Effector memory CD4-positive, alpha-beta T cell (primary cell): Measurements from ENCODE around the gene TMC8.

Source experiments
- DNase-seq, 3 donors: peaks; one replicate each; pipeline ENCODE4 v3.0.0-alpha.2; 2020
- H3K27ac ChIP-seq: 2 replicates; pipeline ENCODE4 v1.7.0; 2013; ENCODE audit warnings: mild to moderate bottlenecking, low read length, moderate library complexity; ENCODE audit not compliant: insufficient read depth, poor library complexity, severe bottlenecking
- H3K27me3 ChIP-seq: replicated peaks from 2 replicates; pipeline ENCODE4 v1.7.0; 2013; ENCODE audit warnings: mild to moderate bottlenecking, low read length; ENCODE audit not compliant: insufficient read depth, control insufficient read depth, poor library complexity, severe bottlenecking
- H3K36me3 ChIP-seq: 2 replicates; pipeline ENCODE4 v1.7.0; 2013; ENCODE audit warnings: mild to moderate bottlenecking, low read length, moderate library complexity; ENCODE audit not compliant: control insufficient read depth, insufficient read depth
- H3K4me1 ChIP-seq: 2 replicates; pipeline ENCODE4 v1.7.0; 2013; ENCODE audit warnings: low read length, mild to moderate bottlenecking; ENCODE audit not compliant: control insufficient read depth, insufficient read depth, poor library complexity, severe bottlenecking
- H3K4me3 ChIP-seq: 2 replicates; pipeline ENCODE4 v1.7.0; 2013; ENCODE audit warnings: low read length, low read depth, mild to moderate bottlenecking; ENCODE audit not compliant: insufficient read depth, poor library complexity, severe bottlenecking
- H3K9me3 ChIP-seq: 2 replicates; pipeline ENCODE4 v1.7.0; 2013; ENCODE audit warnings: mild to moderate bottlenecking, low read length, moderate library complexity; ENCODE audit not compliant: control insufficient read depth

TMC8 gene

GRCh38 chr17:78154903-78155811 lies 24.6 kb downstream of the TMC8 start:
- H3K36me3 ChIP-seq = no peaks in the 10 kb centered on the region
- no peaks in the 10 kb centered on the region for H3K4me1 ChIP-seq
- no peaks in the 10 kb centered on the region for H3K9me3 ChIP-seq
- H3K27me3 ChIP-seq = no peaks in the 10 kb centered on the region
- H3K4me3 ChIP-seq = no peak overlapping the region
- H3K27ac ChIP-seq = no peak overlapping the region
- DNase-seq = no peak

GRCh38 chr17:78159575-78160158 lies 29.1 kb downstream of the TMC8 start:
- Histone ChIP-seq H3K9me3 (no peaks in the 10 kb centered on the region), H3K27me3 (no peaks in the 10 kb centered on the region), H3K36me3 (no peaks in the 10 kb centered on the region), H3K4me3 (no peak overlapping the region), H3K27ac (no peak overlapping the region), H3K4me1 (no peaks in the 10 kb centered on the region)
- DNase-seq = no peak

GRCh38 chr17:78163881-78164747 lies 33.5 kb downstream of the TMC8 start:
- no peaks in the 10 kb centered on the region for H3K36me3 ChIP-seq
- no peak overlapping the region for H3K27ac ChIP-seq
- no peak for DNase-seq
- H3K9me3 ChIP-seq = no peaks in the 10 kb centered on the region
- H3K4me1 ChIP-seq = peaks cover under 1% of the 10 kb centered on the region
- no peaks in the 10 kb centered on the region for H3K27me3 ChIP-seq
- H3K4me3 ChIP-seq = no peak overlapping the region

GRCh38 chr17:78164748-78165607 lies 34.4 kb downstream of the TMC8 start:
- Histone ChIP-seq H3K27ac (no peak overlapping the region), H3K27me3 (no peaks in the 10 kb centered on the region), H3K9me3 (no peaks in the 10 kb centered on the region), H3K36me3 (no peaks in the 10 kb centered on the region), H3K4me3 (no peak overlapping the region), H3K4me1 (peaks cover 9% of the 10 kb centered on the region)
- no peak for DNase-seq

GRCh38 chr17:78166416-78166815 lies 35.8 kb downstream of the TMC8 start:
- peaks cover 10% of the 10 kb centered on the region for H3K4me1 ChIP-seq
- no peak overlapping the region for H3K27ac ChIP-seq
- no peak for DNase-seq
- H3K4me3 ChIP-seq = no peak overlapping the region
- H3K27me3 ChIP-seq = no peaks in the 10 kb centered on the region
- H3K9me3 ChIP-seq = no peaks in the 10 kb centered on the region
- H3K36me3 ChIP-seq = peaks cover 5% of the 10 kb centered on the region

DNA sequence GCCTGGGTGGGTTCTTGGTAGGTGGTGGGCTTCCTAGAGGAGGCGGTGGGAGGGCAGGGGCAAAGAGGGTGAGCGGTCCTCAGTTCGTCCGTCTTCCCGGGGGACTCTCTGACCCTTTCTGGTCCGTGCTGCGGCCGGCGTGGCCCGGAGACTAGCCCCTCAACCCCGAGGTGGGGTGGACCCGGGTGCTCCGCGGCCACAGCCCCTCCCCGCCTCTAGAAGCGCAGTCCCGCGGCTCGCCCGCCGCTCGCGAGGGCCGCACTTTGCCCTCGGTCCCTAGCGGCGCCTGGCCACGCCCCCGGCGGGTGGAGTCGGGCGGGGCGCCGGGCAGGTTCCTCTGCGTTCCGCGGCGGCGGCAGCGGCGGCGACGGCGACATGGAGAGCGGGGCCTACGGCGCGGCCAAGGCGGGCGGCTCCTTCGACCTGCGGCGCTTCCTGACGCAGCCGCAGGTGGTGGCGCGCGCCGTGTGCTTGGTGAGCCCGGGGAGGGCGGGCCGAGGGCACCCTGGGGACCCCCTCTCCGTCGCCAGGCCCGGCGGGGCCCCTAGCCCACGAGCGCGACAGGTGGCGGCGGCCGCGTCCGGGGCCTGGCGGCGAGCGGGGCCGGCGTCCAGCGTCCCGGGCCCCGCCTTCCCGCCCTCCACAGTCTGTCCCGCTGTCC lies 37.8 kb downstream of the TMC8 start, which contains the start of gene SYNGR2:
SYNGR2 (plus strand) TSS at position 340 of the 661 bp plus-strand sequence; CDS start at position 376, 36 bp downstream.
- Histone ChIP-seq H3K4me3 (peak within 1 kb of the TSS; percentile 57), H3K27ac (peak within 1 kb of the TSS; percentile 85), H3K4me1 (peaks cover 22% of the 10 kb centered on the region), H3K9me3 (no peaks in the 10 kb centered on the region), H3K36me3 (peaks cover 7% of the 10 kb centered on the region), H3K27me3 (no peaks in the 10 kb centered on the region)
- DNase-seq = peak; percentile 71 to 77 (median 72)

DNA sequence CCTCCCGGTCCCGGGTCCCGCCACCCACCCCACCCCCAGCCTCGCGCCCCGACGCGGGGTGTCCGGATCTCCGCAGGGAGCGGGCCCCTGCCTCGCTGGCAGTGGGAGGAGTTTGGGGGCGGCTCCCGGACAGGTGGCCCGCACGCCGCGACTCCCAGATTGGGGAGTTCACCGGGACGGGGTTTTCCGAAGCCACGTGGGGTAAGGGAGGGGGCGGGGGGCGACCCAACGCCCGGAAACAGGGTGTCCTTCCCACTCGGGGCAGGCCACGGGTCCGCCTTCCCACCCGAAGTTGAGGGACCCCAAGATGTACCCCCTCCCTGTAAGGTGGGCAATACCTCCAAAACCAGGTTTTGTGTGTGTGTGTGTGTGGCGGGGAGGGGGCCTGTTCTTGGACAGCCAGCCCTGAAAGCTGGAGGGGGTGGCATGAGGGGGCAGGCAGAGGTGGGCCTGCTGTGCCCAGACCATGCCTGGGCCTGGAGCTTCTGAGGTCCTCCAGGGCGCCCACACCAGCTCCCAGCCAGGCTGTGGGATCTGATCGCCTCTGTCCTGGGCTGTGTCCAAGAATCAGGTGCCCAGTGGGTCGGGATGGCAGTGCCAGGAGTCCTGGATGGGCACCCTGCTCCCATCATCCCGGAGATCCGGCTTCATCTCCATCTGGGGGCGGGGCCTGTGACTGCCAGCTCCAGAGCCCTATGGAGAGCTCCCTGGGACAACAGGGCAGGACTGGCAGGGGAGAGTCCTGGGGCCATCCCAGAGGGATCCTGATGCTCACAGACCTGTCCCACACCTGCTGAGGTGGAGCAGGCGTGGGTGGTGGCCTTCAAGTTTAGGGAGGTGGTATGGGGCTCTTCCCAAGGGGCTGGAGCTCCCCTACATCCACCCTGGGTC lies 38.6 kb downstream of the TMC8 start:
- DNase-seq = peak; percentile 59 to 65 (median 62)
- peak overlapping the region; percentile 85 for H3K27ac ChIP-seq

DNA sequence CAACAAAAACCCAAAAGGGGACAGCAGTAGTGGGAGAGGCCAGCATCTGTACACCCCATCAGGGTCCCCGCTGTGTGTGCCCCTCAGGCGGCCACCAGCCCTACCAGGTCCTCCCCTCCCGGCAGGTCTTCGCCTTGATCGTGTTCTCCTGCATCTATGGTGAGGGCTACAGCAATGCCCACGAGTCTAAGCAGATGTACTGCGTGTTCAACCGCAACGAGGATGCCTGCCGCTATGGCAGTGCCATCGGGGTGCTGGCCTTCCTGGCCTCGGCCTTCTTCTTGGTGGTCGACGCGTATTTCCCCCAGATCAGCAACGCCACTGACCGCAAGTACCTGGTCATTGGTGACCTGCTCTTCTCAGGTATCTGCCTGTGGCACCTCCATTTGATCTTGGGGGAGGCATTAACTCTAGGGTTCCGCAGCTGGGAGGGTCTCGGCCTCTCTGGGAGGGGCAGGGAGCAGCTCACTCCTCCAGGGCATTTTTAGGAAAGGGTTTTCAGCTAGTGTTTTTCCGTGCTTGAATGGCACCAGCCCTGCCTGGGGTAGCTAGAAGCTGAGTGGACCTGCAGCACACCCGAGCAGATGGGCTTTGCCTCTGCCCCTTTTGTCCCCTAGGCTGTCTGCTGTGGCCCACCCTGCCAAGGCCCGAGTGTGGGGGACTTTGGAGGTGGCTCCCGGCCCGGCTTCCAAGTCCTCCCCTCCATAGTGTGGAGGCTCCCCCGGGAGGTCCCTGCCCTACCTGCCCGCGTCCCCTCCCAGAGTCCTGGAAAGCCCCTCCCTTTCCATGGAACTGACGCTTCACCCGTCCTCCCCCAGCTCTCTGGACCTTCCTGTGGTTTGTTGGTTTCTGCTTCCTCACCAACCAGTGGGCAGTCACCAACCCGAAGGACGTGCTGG lies 40.4 kb downstream of the TMC8 start:
- peaks cover 35% of the 10 kb centered on the region for H3K4me1 ChIP-seq

More for the DNA sequence above, 38.6 kb downstream of the TMC8 start:
- Histone ChIP-seq H3K27me3 (no peaks in the 10 kb centered on the region), H3K4me3 (peak overlapping the region; percentile 57), H3K4me1 (peaks cover 30% of the 10 kb centered on the region), H3K36me3 (peaks cover 7% of the 10 kb centered on the region), H3K9me3 (no peaks in the 10 kb centered on the region)

More for the DNA sequence above, 40.4 kb downstream of the TMC8 start:
- no peaks in the 10 kb centered on the region for H3K9me3 ChIP-seq
- H3K4me3 ChIP-seq = no peak overlapping the region
- DNase-seq = no peak
- no peak overlapping the region for H3K27ac ChIP-seq
- peaks cover 7% of the 10 kb centered on the region for H3K36me3 ChIP-seq
- no peaks in the 10 kb centered on the region for H3K27me3 ChIP-seq
